Activated CD4-positive, CD25-positive, alpha-beta regulatory T cell treated with anti-CD3 and anti-CD28 coated beads, Interleukin-2, amount 50 U/mL, for 72 hours (primary cell): ENCODE measurements around the gene LMOD1.

Experiments used
- DNase-seq: peaks from one replicate; pipeline ENCODE4 v3.0.0; 2021

Gene LMOD1

DNA sequence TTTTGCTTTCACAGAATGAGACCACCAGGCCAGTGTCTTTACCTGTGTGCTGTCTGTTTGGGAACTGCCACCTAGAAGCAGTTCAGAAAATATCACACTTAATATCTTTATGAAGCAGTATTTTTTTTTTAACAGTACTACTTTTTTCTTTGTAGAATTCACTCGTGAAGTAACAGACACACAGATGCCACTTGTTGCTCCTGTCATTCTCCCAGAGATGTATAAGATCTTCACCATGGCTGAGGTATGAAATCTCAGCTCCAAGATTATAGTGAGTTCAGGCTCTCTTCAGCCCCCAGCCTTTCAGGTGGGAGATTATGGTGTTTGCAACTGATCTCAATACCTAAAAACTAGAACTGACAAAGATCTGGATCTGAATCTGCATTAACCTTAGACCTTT lies 94.4 kb downstream of the LMOD1 start:
- DNase-seq, result no peak

DNA sequence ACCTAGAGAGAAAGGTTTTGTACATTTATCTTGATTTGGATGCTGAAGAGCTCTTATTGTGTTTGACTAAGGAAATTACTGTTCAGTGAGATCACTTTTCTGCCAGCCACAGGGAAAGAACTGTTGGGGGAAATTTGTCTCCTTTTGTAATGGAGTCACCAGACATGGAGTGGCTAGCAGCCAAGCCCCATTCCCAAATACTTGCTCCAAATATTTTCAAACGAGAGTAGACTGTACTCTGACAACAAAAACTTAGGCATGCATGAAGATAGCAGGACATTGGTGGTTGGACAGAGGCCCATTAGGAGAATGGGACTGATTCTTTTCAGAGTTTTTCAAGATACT lies 96.3 kb downstream of the LMOD1 start:
- no peak for DNase-seq

DNA sequence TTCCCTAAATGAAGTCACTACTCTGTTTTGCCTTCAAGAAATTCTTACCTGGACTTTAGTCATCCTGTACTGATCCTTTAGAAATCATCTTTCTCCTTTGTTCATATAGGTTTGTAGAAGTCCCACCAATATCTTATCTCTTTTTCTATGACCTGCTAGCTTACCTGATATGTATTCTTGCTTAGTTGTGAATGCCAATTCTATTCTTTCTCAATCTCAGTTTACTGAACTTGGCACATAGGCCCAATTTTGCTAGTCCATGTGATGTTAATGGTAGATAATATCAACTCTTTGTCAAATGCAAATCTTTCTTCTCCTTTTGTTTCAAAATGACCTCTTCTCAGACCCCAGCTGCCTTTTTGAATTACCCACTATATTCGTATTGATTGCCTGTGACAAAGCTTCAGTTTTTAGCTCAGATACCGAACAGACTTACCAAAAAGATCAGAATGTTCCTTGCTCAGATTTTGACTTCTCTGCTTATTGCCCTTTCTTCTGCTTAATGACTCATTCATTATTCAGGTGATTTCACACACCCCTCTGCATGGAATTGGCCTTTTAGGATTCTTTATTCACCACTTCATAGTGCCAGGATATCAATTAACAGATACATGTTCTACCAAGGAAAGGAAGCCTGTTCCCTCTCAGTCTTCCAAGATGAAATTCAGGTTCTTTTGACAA lies 96.8 kb downstream of the LMOD1 start:
- DNase-seq, result no peak

DNA sequence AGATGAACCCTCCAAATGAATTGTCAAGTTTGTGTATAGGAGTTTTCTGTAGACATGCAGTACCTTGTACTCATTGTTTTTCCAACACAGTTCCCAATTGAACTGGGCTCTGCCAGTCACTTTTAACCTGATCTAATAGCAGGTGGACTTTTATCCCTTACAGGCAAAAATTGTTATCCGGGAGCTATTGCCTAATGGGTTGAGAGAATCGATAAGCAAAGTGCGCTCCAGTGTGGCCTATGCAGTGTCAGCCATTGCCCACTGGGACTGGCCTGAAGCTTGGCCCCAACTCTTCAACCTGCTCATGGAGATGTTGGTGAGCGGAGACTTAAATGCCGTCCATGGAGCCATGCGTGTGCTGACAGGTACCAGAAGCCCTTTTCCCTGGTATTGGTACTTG lies 98.1 kb downstream of the LMOD1 start:
- DNase-seq, result no peak

DNA sequence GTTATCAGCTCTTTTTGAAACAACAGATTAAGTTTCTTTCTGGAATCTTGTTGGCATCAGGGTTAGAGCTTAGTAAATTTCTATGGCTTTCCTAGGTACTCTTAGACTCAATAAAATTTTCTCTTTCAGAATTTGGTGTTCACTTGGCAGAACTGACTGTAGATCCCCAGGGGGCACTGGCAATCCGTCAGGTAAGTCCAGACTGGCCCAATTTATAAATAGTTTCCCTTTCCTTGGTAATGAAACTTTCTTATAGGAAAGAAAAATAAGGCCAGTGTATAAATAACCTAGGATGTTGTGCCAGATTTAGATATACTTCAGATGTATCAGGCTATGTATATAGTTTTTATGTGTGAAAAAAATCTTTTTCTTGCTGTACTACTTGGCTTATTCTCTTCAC lies 99.2 kb downstream of the LMOD1 start:
- no peak for DNase-seq
